Measurements from ENCODE around the gene ITPK1. TPM values are rescaled to one million over a fixed set of nuclear protein-coding genes. Genes with fewer than 3 reads are reported as not detected.
"Not testable (repeated sequence)": the region's sequence is repeated elsewhere in the genome, so short reads cannot be mapped to it uniquely, and the experiment has no call there.

The ITPK1 gene
- total RNA-seq, 4 donors from 2014 or later: 43.9 to 56.1 (median 44.5) TPM

DNA sequence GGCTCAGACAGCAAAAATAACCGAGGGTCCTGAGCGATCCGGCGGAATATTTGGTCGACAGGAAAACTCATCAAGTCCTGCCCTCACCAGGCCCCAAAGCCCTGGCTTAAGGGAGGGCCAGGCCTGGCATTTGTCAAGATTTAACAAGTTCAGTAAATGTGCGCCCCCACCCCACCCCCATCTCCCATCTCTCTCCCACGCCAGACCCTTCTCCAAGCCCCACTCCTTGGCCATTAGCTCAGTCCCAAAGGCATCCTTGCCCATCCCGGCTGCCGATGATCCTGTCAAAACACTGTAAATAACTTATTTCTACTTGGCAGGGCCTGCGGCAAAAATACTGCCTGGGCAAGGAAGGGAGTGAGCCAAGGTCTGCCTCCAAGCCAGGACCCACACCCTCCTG, 52.8 kb downstream of the ITPK1 start:
- no peaks in the 10 kb centered on the region for H3K36me3 ChIP-seq
- no peaks in the 10 kb centered on the region for H3K9me3 ChIP-seq
- H3K4me1 ChIP-seq: peaks cover 42 to 81% of the 10 kb centered on the region in 2 donors
- DNase-seq: no peak
- H3K27ac ChIP-seq: peak overlapping the region in 2 of 3 donors; percentile 0 to 4
- intact Hi-C loops (cut with DNase I): no loop called here
- 88 to 90% methylated on average over 9 to 10 of the region's 10 CpGs for WGBS, 2 donors
- no peaks in the 10 kb centered on the region for H3K27me3 ChIP-seq
- TF ChIP-seq POLR2A (IDR thresholded peaks at IDR 0.05) (no peak), CTCF (IDR thresholded peaks at IDR 0.05) (no peak)
- no peak overlapping the region for H3K4me3 ChIP-seq (replicated peaks in 1 of 3)

GRCh38 chr14:93062013-93062412, 53.7 kb downstream of the ITPK1 start:
- H3K27ac ChIP-seq: peak overlapping the region in 2 of 3 donors; percentile 63 to 76
- H3K4me3 ChIP-seq (replicated peaks in 1 of 3); DNase-seq; intact Hi-C loops (cut with DNase I); H3K9me3 ChIP-seq; H3K27me3 ChIP-seq; H3K36me3 ChIP-seq: not testable (repeated sequence)
- peaks cover 36 to 80% of the 10 kb centered on the region in 2 donors for H3K4me1 ChIP-seq
- WGBS, 2 donors: 92 to 93% methylated on average over 12 of the region's 12 CpGs

DNA sequence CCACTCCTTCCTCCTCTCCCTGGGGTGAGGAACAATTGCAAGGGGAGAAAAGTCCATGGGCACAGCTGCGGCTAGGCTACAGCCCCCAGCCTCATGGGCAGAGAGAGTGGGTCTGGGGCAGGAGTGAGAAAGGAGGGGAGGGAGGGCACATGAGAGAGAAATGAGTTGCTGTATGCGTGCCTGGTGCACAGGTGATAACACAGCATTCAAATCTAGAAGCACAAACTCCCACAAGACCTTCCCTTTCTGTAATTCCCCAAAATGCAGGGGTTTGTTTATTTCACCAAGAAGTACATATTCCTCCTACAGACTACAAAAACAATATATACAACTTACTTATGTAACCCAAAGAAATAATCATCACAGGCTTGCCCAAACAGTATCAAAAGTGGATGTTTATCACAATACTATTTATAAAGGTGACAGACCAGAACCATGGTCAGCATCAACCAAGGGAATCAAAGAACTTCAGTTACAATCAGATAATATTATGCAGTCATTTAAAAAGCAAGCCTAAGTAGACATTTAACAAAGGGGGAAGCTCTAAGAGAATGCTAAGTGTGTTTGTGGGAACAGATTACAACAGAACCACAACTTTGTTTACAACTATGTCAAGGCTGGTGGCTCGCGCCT, 54.2 kb downstream of the ITPK1 start:
- no peak for TF ChIP-seq POLR2A (IDR thresholded peaks at IDR 0.05)
- TF ChIP-seq CTCF (IDR thresholded peaks at IDR 0.05): no peak
- intact Hi-C loops (cut with DNase I): no loop called here
- 84 to 88% methylated on average over 4 of the region's 4 CpGs for WGBS, 2 donors

GRCh38 chr14:93060841-93061240, 54.9 kb downstream of the ITPK1 start:
- no peak overlapping the region for H3K4me3 ChIP-seq (replicated peaks in 1 of 3)
- intact Hi-C loops (cut with DNase I): no loop called here

More for the DNA sequence above, 54.2 kb downstream of the ITPK1 start:
- no peak for DNase-seq
- no peaks in the 10 kb centered on the region for H3K27me3 ChIP-seq
- peak overlapping the region; percentile 63 to 76 (median 69) for H3K27ac ChIP-seq
- H3K4me1 ChIP-seq: peaks cover 35 to 80% of the 10 kb centered on the region in 2 donors
- H3K36me3 ChIP-seq: no peaks in the 10 kb centered on the region
- no peaks in the 10 kb centered on the region for H3K9me3 ChIP-seq
- no peak overlapping the region for H3K4me3 ChIP-seq (replicated peaks in 1 of 3)

DNA sequence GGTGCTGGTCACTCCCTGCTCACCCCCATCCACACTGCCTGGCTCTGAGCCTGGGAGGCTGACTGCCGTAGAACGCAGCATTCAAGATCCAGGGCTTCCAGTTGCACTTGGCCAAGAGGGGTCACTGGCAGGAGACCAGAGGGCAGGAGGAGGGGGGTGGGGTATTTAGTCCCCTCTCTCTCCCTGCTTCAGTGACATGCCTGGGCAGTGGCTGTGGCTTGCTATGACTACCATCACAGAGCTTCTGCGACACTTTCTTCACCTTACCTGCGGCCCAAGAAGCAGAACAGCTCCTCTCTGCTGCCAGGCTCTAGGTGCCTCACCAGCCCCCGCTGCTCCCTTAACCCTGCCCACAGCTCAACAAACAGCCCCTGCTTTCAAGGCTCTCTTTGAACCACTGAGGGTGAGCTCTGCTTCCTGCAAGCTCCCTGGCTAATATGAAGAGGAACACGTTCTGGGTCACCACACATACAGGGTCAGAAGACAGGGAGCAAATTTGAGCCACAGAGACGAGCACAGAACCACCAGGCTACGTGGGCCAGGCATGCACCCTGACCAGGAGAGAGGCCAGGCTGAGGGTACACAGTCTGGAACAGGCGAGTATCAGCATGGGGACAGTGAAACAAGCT, 55.7 kb downstream of the ITPK1 start:
- Histone ChIP-seq H3K36me3 (no peaks in the 10 kb centered on the region), H3K27ac (peak overlapping the region; percentile 63 to 76 (median 69)), H3K4me3 (replicated peaks in 1 of 3) (no peak overlapping the region), H3K4me1 (peaks cover 37 to 80% of the 10 kb centered on the region in 2 donors), H3K9me3 (no peaks in the 10 kb centered on the region), H3K27me3 (no peaks in the 10 kb centered on the region)
- WGBS, 2 donors: 30 to 60% methylated on average over 7 to 8 of the region's 9 CpGs
- peak; percentile 71 to 75 for DNase-seq
- peak in 1 of 2 donors; percentile 23 for TF ChIP-seq POLR2A (IDR thresholded peaks at IDR 0.05)
- no peak for TF ChIP-seq CTCF (IDR thresholded peaks at IDR 0.05)
- intact Hi-C loops (cut with DNase I): no loop called here

More at GRCh38 chr14:93060841-93061240, 54.9 kb downstream of the ITPK1 start:
- TF ChIP-seq POLR2A (IDR thresholded peaks at IDR 0.05): no peak
- no peak for TF ChIP-seq CTCF (IDR thresholded peaks at IDR 0.05)
- Histone ChIP-seq H3K27me3 (no peaks in the 10 kb centered on the region), H3K36me3 (no peaks in the 10 kb centered on the region), H3K9me3 (no peaks in the 10 kb centered on the region), H3K27ac (peak overlapping the region; percentile 63 to 76 (median 69)), H3K4me1 (peaks cover 36 to 80% of the 10 kb centered on the region in 2 donors)
- DNase-seq: peak; percentile 61 to 65
- WGBS, 2 donors: 25 to 67% methylated on average over 1 of the region's 1 CpG

Measured in thyroid gland (tissue), 4 donors.